H1 (cell line): ENCODE results near the gene APOA1. TPM values are rescaled to one million over a fixed set of nuclear protein-coding genes. Genes with fewer than 3 reads are reported as not detected.

Experiments used
- CTCF ChIA-PET: fragments of 300-600 bp; sonication (Branson Sonifier 250); formaldehyde crosslinking; loops from one replicate; lab custom pipeline; 2021; ENCODE audit not compliant: partially characterized antibody; lab: Charles Lee
- POLR2A ChIA-PET: fragments of 300-600 bp; sonication (Branson Sonifier 250); formaldehyde crosslinking; loops from one replicate; lab custom pipeline; 2021; ENCODE audit warnings: inconsistent platforms; ENCODE audit not compliant: partially characterized antibody; lab: Charles Lee
- DNase-seq, 2 experiments: peaks; one replicate each; pipeline versions ENCODE4 v3.0.0 to v3.0.0-alpha.2; 2010 to 2022; ENCODE audit warnings: low spot score in 2 of 2, low read depth in 1 of 2, mixed read lengths in 1 of 2
- FAIRE-seq: peaks from 2 replicates; lab custom pipeline; 2011; peaks lifted over from hg19 to GRCh38; lab: Jason Lieb, UNC
- H2AFZ ChIP-seq: 2 replicates; pipeline ENCODE4 v1.8.1; 2012; ENCODE audit warnings: low read length, inconsistent platforms
- H2AK5ac ChIP-seq: 2 replicates; pipeline ENCODE4 v1.6.1; 2013; ENCODE audit warnings: low read depth, low read length
- H2BK120ac ChIP-seq: replicated peaks from 2 replicates; pipeline ENCODE3; 2013; ENCODE audit warnings: low read depth, low read length, inconsistent platforms
- H2BK12ac ChIP-seq: 2 replicates; pipeline ENCODE4 v1.6.1; 2013; ENCODE audit warnings: low read depth, low read length
- H2BK15ac ChIP-seq: 2 replicates; pipeline ENCODE4 v1.6.1; 2013; ENCODE audit warnings: low read length
- H2BK20ac ChIP-seq: 2 replicates; pipeline ENCODE4 v1.6.1; 2013; ENCODE audit warnings: low read length
- H2BK5ac ChIP-seq: 2 replicates; pipeline ENCODE4 v1.6.1; 2013; ENCODE audit warnings: low read depth, low read length
- H3K14ac ChIP-seq: 2 replicates; pipeline ENCODE4 v1.6.1; 2013; ENCODE audit warnings: inconsistent platforms; ENCODE audit not compliant: insufficient read length
- H3K18ac ChIP-seq: 2 replicates; pipeline ENCODE4 v1.6.1; 2013; ENCODE audit warnings: low read length; ENCODE audit errors: extremely low read depth
- H3K23ac ChIP-seq: 2 replicates; pipeline ENCODE4 v1.6.1; 2013; ENCODE audit warnings: inconsistent platforms; ENCODE audit not compliant: insufficient read length
- H3K23me2 ChIP-seq: 2 replicates; pipeline ENCODE4 v1.6.1; 2013; ENCODE audit warnings: low read depth, low read length
- H3K27ac ChIP-seq: 2 replicates; pipeline ENCODE4 v1.6.1; 2011; ENCODE audit warnings: low read depth, low read length, inconsistent platforms
- H3K27me3 ChIP-seq, 4 experiments: replicated peaks in 1 of 4; 1 replicate in 1 of 4; 2 replicates in 3 of 4; pipeline versions ENCODE4 v1.6.1 to v1.8.1; 2011 to 2013; ENCODE audit warnings: low read length in 3 of 4, mild to moderate bottlenecking in 3 of 4, inconsistent platforms in 2 of 4, mixed read lengths in 2 of 4, moderate library complexity in 1 of 4; ENCODE audit not compliant: control insufficient read depth in 3 of 4, insufficient read depth in 3 of 4; ENCODE audit errors: extremely low read depth in 1 of 4
- H3K36me3 ChIP-seq, 4 experiments: 2 replicates each; pipeline versions ENCODE4 v1.6.1 to v1.8.1; 2011 to 2013; ENCODE audit warnings: mild to moderate bottlenecking in 4 of 4, low read length in 3 of 4, moderate library complexity in 2 of 4, control low read depth in 1 of 4, inconsistent platforms in 1 of 4; ENCODE audit not compliant: insufficient read depth in 4 of 4, control insufficient read depth in 2 of 4
- H3K4ac ChIP-seq: replicated peaks from 2 replicates; pipeline ENCODE3; 2013; ENCODE audit warnings: low read length, low read depth, mixed read lengths, inconsistent platforms; ENCODE audit not compliant: insufficient read length
- H3K4me1 ChIP-seq, 4 experiments: replicated peaks in 1 of 4; 1 replicate in 1 of 4; 2 replicates in 3 of 4; pipeline versions ENCODE4 v1.6.1 to v1.8.1; 2011 to 2013; ENCODE audit warnings: low read length in 3 of 4, inconsistent platforms in 2 of 4, mixed read lengths in 1 of 4; ENCODE audit not compliant: insufficient read depth in 4 of 4, control insufficient read depth in 3 of 4
- H3K4me2 ChIP-seq, 2 experiments: 2 replicates each; pipeline versions ENCODE4 v1.6.1 to v1.8.1; 2011 to 2013; ENCODE audit warnings: low read depth in 2 of 2, low read length in 2 of 2, control low read depth in 1 of 2, inconsistent platforms in 1 of 2, mild to moderate bottlenecking in 1 of 2; ENCODE audit not compliant: insufficient read depth in 1 of 2
- H3K4me3 ChIP-seq, 4 experiments: fragments of 200-600, 300-600 bp in 1 of 4; sonication (generic), shearing (Covaris generic), sonication (Bioruptor Twin) in 1 of 4; 2 replicates each; pipeline versions ENCODE4 v1.5.1 to v1.8.1; 2011 to 2016; ENCODE audit warnings: low read length in 4 of 4, low read depth in 3 of 4, control low read depth in 2 of 4, inconsistent platforms in 2 of 4, mild to moderate bottlenecking in 2 of 4, mixed read lengths in 1 of 4, moderate library complexity in 1 of 4; ENCODE audit not compliant: insufficient read depth in 2 of 4; ENCODE audit errors: extremely low read depth in 1 of 4
- H3K56ac ChIP-seq: replicated peaks from 2 replicates; pipeline ENCODE3; 2013; ENCODE audit warnings: low read depth, mild to moderate bottlenecking, mixed read lengths, low read length, inconsistent platforms; ENCODE audit not compliant: insufficient read length
- H3K79me1 ChIP-seq: 2 replicates; pipeline ENCODE4 v1.6.1; 2013; ENCODE audit warnings: low read depth, low read length, control low read depth
- H3K79me2 ChIP-seq, 2 experiments: 2 replicates each; pipeline versions ENCODE4 v1.6.1 to v1.8.1; 2012 to 2013; ENCODE audit warnings: low read length in 2 of 2, mild to moderate bottlenecking in 2 of 2, inconsistent platforms in 1 of 2; ENCODE audit not compliant: insufficient read depth in 2 of 2, control insufficient read depth in 1 of 2
- H3K9ac ChIP-seq, 4 experiments: replicated peaks in 1 of 4; 1 replicate in 1 of 4; 2 replicates in 3 of 4; pipeline versions ENCODE4 v1.6.1 to v1.8.1; 2011 to 2013; ENCODE audit warnings: low read depth in 3 of 4, low read length in 3 of 4, control low read depth in 2 of 4, mild to moderate bottlenecking in 2 of 4, moderate library complexity in 2 of 4, inconsistent platforms in 1 of 4; ENCODE audit errors: extremely low read depth in 1 of 4
- H3K9me3 ChIP-seq, 2 experiments: 2 replicates each; pipeline versions ENCODE4 v1.6.1 to v1.8.1; 2012 to 2013; ENCODE audit warnings: mild to moderate bottlenecking in 2 of 2, moderate library complexity in 2 of 2, control low read depth in 1 of 2, inconsistent platforms in 1 of 2, low read depth in 1 of 2, low read length in 1 of 2, mixed read lengths in 1 of 2; ENCODE audit not compliant: insufficient read depth in 2 of 2
- H4K20me1 ChIP-seq, 2 experiments: replicated peaks in 1 of 2; 2 replicates each; pipeline versions ENCODE3 to v1.8.1; 2011 to 2013; ENCODE audit warnings: inconsistent platforms in 2 of 2, low read length in 2 of 2, mild to moderate bottlenecking in 1 of 2; ENCODE audit not compliant: insufficient read depth in 2 of 2, control insufficient read depth in 1 of 2
- H4K5ac ChIP-seq: 2 replicates; pipeline ENCODE4 v1.6.1; 2013; ENCODE audit warnings: low read length, low read depth, mixed read lengths, inconsistent platforms; ENCODE audit not compliant: insufficient read length
- H4K8ac ChIP-seq: 2 replicates; pipeline ENCODE4 v1.8.0; 2013; ENCODE audit warnings: mild to moderate bottlenecking, moderate library complexity, low read length, inconsistent platforms; ENCODE audit not compliant: insufficient read depth; ENCODE audit errors: extremely low read depth
- H4K91ac ChIP-seq: replicated peaks from 2 replicates; pipeline ENCODE3; 2013; ENCODE audit warnings: low read length, mixed read lengths, inconsistent platforms; ENCODE audit not compliant: insufficient read length
- CHD2 ChIP-seq: IDR thresholded peaks from 2 replicates; pipeline ENCODE4 v1.6.1; 2012; ENCODE audit warnings: low read length, improper control_type of control experiment
- HDAC6 ChIP-seq: IDR thresholded peaks from one replicate; pipeline ENCODE4 v1.7.1; 2012; ENCODE audit warnings: low read depth, mild to moderate bottlenecking, inconsistent platforms, low read length, moderate library complexity
- JUND ChIP-seq: IDR thresholded peaks from 2 replicates; pipeline ENCODE4 v1.6.1; 2011; ENCODE audit warnings: mild to moderate bottlenecking, improper control_type of control experiment, low read length
- MAFK ChIP-seq: IDR thresholded peaks from 2 replicates; pipeline ENCODE4 v1.6.1; 2012; ENCODE audit warnings: low read depth, mild to moderate bottlenecking, improper control_type of control experiment, low read length
- POLR2A ChIP-seq, 2 experiments: IDR thresholded peaks; 1 replicate in 1 of 2; 2 replicates in 1 of 2; pipeline ENCODE4 v1.6.1; 2011; ENCODE audit warnings: low read depth in 2 of 2, low read length in 2 of 2, mild to moderate bottlenecking in 2 of 2; ENCODE audit errors: control extremely low read depth in 1 of 2
- RAD21 ChIP-seq, 2 experiments: IDR thresholded peaks in 1 of 2; conservative IDR thresholded peaks in 1 of 2; 2 replicates each; pipeline ENCODE4 v1.6.1; 2011; ENCODE audit warnings: low read depth in 2 of 2, low read length in 2 of 2, improper control_type of control experiment in 1 of 2, inconsistent platforms in 1 of 2, mild to moderate bottlenecking in 1 of 2, moderate library complexity in 1 of 2
- RNF2 ChIP-seq: fragments of 200-900, 300-1000 bp; sonication (generic); IDR thresholded peaks from 2 replicates; pipeline ENCODE4 v1.7.1; 2016; ENCODE audit warnings: borderline replicate concordance, low read depth, mild to moderate bottlenecking, antibody characterized with exemption, low read length; ENCODE audit not compliant: poor library complexity, severe bottlenecking; ENCODE audit errors: missing control alignments
- WGBS, 2 experiments: shearing (Covaris generic) in 1 of 2; methylation state at CpG; one replicate each; pipeline versions ENCODE4 v1.1.6 to v1.1.7; 2013 to 2015; ENCODE audit warnings: low lambda C conversion rate in 2 of 2, mixed read lengths in 2 of 2, inconsistent platforms in 1 of 2, low coverage in 1 of 2, missing lambda C conversion rate in 1 of 2; ENCODE audit not compliant: insufficient replicate concordance in 2 of 2, insufficient coverage in 1 of 2, insufficient read length in 1 of 2; ENCODE audit errors: extremely low coverage in 1 of 2, missing lambda C conversion rate in 1 of 2; 5-methylcytosine and 5-hydroxymethylcytosine counted together
- polyA plus RNA-seq, 7 experiments: library from polyadenylated mRNA; depleted of rRNA in 3 of 7; stranded (reverse) in 5 of 7; unstranded in 2 of 7; fragments of >200 nt in 5 of 7; fragments of 200-250 nt in 2 of 7; gene quantifications; 1 replicate in 5 of 7; 2 replicates in 1 of 7; 4 replicates in 1 of 7; pipeline versions ENCODE4 v1.2.1 to v1.2.3, GENCODE V29; 2011 to 2013; ENCODE audit warnings: missing spikeins in 2 of 7, mixed read lengths in 2 of 7
- total RNA-seq: library from RNA; stranded (reverse); fragmentation: NEBNext Ultra II Directional; extraction: Animal tissue kit (Norgen Biotek cat#: 25700); gene quantifications from 2 replicates; pipeline ENCODE4 v1.2.1, GENCODE V29; 2021

APOA1 gene
- total and polyA plus RNA-seq, 2 of the 8 experiments (the other 6 are each of a cell fraction or from before 2014, with no cell fraction given) = 0.80 TPM; not detected in 1

DNA sequence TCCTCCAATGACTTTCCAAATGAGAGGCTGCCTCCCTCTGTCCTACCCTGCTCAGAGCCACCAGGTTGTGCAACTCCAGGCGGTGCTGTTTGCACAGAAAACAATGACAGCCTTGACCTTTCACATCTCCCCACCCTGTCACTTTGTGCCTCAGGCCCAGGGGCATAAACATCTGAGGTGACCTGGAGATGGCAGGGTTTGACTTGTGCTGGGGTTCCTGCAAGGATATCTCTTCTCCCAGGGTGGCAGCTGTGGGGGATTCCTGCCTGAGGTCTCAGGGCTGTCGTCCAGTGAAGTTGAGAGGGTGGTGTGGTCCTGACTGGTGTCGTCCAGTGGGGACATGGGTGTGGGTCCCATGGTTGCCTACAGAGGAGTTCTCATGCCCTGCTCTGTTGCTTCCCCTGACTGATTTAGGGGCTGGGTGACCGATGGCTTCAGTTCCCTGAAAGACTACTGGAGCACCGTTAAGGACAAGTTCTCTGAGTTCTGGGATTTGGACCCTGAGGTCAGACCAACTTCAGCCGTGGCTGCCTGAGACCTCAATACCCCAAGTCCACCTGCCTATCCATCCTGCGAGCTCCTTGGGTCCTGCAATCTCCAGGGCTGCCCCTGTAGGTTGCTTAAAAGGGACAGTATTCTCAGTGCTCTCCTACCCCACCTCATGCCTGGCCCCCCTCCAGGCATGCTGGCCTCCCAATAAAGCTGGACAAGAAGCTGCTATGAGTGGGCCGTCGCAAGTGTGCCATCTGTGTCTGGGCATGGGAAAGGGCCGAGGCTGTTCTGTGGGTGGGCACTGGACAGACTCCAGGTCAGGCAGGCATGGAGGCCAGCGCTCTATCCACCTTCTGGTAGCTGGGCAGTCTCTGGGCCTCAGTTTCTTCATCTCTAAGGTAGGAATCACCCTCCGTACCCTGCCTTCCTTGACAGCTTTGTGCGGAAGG lies 4.8 kb downstream of the APOA1 start:
- WGBS, 2 experiments = 83% methylated on average over 12 of the region's 13 CpGs; no CpG with 5 or more reads in 1 of the 2 experiments

More for the DNA sequence above, 4.8 kb downstream of the APOA1 start:
- Histone ChIP-seq H3K4ac (no peak overlapping the region), H3K56ac (no peak overlapping the region), H4K5ac (no peak overlapping the region), H3K14ac (no peak overlapping the region), H2AK5ac (0 out of 2 replicates have a peak overlapping the region, but pooled peaks have one; percentile 24), H4K20me1 (no peaks in the 10 kb centered on the region), H2AFZ (no peak overlapping the region), H3K23ac (no peak overlapping the region), H4K91ac (no peak overlapping the region), H2BK120ac (no peak overlapping the region), H3K79me2 (no peaks in the 10 kb centered on the region), H3K27ac (no peak overlapping the region), H2BK12ac (no peak overlapping the region), H3K4me3 (no peak overlapping the region), H3K4me2 (no peak overlapping the region), H3K36me3 (no peaks in the 10 kb centered on the region), H2BK20ac (no peak overlapping the region), H3K27me3 (peaks cover 0 to 7% (median 5%) of the 10 kb centered on the region in 4 experiments; a peak in 3 of 7 replicates), H2BK5ac (no peak overlapping the region), H3K23me2 (peaks cover 3% of the 10 kb centered on the region; the same call in 1 of the 2 replicates), H3K4me1 (peaks cover 0 to 21% (median 4%) of the 10 kb centered on the region in 4 experiments; a peak in 5 of 7 replicates), H4K8ac (no peak overlapping the region), H2BK15ac (no peak overlapping the region), H3K9me3 (no peaks in the 10 kb centered on the region; a peak in 1 of 4 replicates), H3K18ac (no peak overlapping the region), H3K9ac (no peak overlapping the region), H3K79me1 (no peaks in the 10 kb centered on the region)
- no peak for TF ChIP-seq MAFK
- no peak for TF ChIP-seq HDAC6
- no peak for TF ChIP-seq CHD2
- TF ChIP-seq RAD21 (IDR thresholded peaks at IDR 0.05 in 1 of 2, conservative IDR thresholded peaks at IDR 0.05 in 1 of 2; ENCODE audit: low read depth in 2 of 2, low read length in 2 of 2) = peak; percentile 18 to 32; a peak in 3 of 4 replicates
- no peak for TF ChIP-seq JUND
- TF ChIP-seq RNF2 = no peak
- no peak for TF ChIP-seq POLR2A (IDR thresholded peaks at IDR 0.05; ENCODE audit: control extremely low read depth in 1 of 2, low read depth in 2 of 2, low read length in 2 of 2)
- CTCF ChIA-PET = interaction anchor here (0.5 to 12.2 kb wide), 7 partner anchors 9 to 308 kb away, joined by 3 to 237 read pairs (median 6); partner anchors contain the start of genes APOA4, APOA5 and ZPR1
- no peak for DNase-seq
- POLR2A ChIA-PET = interaction anchor here (1.0 kb wide), 1 partner anchor 311 kb away, joined by 3 read pairs; the partner anchor contains the start of gene PAFAH1B2
- no peak for FAIRE-seq
